ENCODE results near the gene ARHGEF17. TPM values are rescaled to one million over a fixed set of nuclear protein-coding genes. Genes with fewer than 3 reads are reported as not detected.
A peak's percentile ranks its signal among the peaks of the same experiment; 100 is the strongest.

ARHGEF17 gene
- total and polyA plus RNA-seq, 2 of the 13 experiments (the other 11 are each of a cell fraction or from before 2014, with no cell fraction given): 10.7 to 28.8 TPM

- TF ChIP-seq YY1 (IDR thresholded peaks at IDR 0.05; ENCODE audit: insufficient read depth, insufficient replicate concordance, low read depth, low read length): no peak
- TF ChIP-seq HES4 (CRISPR knock-in tag; IDR thresholded peaks at IDR 0.05; ENCODE audit: borderline replicate concordance): 0 out of 2 replicates have a peak, but pooled peaks have one; percentile 36
- no peak for TF ChIP-seq DNMT3B (CRISPR knock-in tag; conservative IDR thresholded peaks at IDR 0.05)
- TF ChIP-seq ZNF350 (CRISPR knock-in tag; IDR thresholded peaks at IDR 0.05; ENCODE audit: borderline replicate concordance, low read depth): peak; percentile 68; the same call in 1 of the 2 replicates
- TF ChIP-seq, protein P1, sequence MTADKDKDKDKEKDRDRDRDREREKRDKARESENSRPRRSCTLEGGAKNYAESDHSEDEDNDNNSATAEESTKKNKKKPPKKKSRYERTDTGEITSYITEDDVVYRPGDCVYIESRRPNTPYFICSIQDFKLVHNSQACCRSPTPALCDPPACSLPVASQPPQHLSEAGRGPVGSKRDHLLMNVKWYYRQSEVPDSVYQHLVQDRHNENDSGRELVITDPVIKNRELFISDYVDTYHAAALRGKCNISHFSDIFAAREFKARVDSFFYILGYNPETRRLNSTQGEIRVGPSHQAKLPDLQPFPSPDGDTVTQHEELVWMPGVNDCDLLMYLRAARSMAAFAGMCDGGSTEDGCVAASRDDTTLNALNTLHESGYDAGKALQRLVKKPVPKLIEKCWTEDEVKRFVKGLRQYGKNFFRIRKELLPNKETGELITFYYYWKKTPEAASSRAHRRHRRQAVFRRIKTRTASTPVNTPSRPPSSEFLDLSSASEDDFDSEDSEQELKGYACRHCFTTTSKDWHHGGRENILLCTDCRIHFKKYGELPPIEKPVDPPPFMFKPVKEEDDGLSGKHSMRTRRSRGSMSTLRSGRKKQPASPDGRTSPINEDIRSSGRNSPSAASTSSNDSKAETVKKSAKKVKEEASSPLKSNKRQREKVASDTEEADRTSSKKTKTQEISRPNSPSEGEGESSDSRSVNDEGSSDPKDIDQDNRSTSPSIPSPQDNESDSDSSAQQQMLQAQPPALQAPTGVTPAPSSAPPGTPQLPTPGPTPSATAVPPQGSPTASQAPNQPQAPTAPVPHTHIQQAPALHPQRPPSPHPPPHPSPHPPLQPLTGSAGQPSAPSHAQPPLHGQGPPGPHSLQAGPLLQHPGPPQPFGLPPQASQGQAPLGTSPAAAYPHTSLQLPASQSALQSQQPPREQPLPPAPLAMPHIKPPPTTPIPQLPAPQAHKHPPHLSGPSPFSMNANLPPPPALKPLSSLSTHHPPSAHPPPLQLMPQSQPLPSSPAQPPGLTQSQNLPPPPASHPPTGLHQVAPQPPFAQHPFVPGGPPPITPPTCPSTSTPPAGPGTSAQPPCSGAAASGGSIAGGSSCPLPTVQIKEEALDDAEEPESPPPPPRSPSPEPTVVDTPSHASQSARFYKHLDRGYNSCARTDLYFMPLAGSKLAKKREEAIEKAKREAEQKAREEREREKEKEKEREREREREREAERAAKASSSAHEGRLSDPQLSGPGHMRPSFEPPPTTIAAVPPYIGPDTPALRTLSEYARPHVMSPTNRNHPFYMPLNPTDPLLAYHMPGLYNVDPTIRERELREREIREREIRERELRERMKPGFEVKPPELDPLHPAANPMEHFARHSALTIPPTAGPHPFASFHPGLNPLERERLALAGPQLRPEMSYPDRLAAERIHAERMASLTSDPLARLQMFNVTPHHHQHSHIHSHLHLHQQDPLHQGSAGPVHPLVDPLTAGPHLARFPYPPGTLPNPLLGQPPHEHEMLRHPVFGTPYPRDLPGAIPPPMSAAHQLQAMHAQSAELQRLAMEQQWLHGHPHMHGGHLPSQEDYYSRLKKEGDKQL (CRISPR knock-in tag; IDR thresholded peaks at IDR 0.05; ENCODE audit: low read depth): no peak
- no peak for TF ChIP-seq ZNF543 (CRISPR knock-in tag; IDR thresholded peaks at IDR 0.05)
- TF ChIP-seq ZNF414 (CRISPR knock-in tag; IDR thresholded peaks at IDR 0.05): no peak
- no peak for TF ChIP-seq THYN1 (CRISPR knock-in tag; IDR thresholded peaks at IDR 0.05; ENCODE audit: borderline replicate concordance, low read depth)
- TF ChIP-seq, protein P2, sequence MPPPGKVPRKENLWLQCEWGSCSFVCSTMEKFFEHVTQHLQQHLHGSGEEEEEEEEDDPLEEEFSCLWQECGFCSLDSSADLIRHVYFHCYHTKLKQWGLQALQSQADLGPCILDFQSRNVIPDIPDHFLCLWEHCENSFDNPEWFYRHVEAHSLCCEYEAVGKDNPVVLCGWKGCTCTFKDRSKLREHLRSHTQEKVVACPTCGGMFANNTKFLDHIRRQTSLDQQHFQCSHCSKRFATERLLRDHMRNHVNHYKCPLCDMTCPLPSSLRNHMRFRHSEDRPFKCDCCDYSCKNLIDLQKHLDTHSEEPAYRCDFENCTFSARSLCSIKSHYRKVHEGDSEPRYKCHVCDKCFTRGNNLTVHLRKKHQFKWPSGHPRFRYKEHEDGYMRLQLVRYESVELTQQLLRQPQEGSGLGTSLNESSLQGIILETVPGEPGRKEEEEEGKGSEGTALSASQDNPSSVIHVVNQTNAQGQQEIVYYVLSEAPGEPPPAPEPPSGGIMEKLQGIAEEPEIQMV (CRISPR knock-in tag; IDR thresholded peaks at IDR 0.05; ENCODE audit: low read depth): no peak
- TF ChIP-seq ZNF17 (CRISPR knock-in tag; IDR thresholded peaks at IDR 0.05): no peak
- peak; percentile 98 for TF ChIP-seq CTCF (CRISPR knock-in tag; IDR thresholded peaks at IDR 0.05)
- TF ChIP-seq, protein P3, sequence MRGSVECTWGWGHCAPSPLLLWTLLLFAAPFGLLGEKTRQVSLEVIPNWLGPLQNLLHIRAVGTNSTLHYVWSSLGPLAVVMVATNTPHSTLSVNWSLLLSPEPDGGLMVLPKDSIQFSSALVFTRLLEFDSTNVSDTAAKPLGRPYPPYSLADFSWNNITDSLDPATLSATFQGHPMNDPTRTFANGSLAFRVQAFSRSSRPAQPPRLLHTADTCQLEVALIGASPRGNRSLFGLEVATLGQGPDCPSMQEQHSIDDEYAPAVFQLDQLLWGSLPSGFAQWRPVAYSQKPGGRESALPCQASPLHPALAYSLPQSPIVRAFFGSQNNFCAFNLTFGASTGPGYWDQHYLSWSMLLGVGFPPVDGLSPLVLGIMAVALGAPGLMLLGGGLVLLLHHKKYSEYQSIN (CRISPR knock-in tag; IDR thresholded peaks at IDR 0.05; ENCODE audit: borderline replicate concordance): no peak
- TF ChIP-seq ZNF121 (CRISPR knock-in tag; IDR thresholded peaks at IDR 0.05): no peak
- TF ChIP-seq ZNF232 (CRISPR knock-in tag; IDR thresholded peaks at IDR 0.05; ENCODE audit: borderline replicate concordance): 0 out of 2 replicates have a peak, but pooled peaks have one; percentile 24
- TF ChIP-seq ZNF589 (CRISPR knock-in tag; conservative IDR thresholded peaks at IDR 0.05): no peak
- TF ChIP-seq NPAS2 (CRISPR knock-in tag; IDR thresholded peaks at IDR 0.05; ENCODE audit: borderline replicate concordance): no peak
- peak; percentile 72; the same call in 1 of the 2 replicates for TF ChIP-seq YEATS4 (CRISPR knock-in tag; IDR thresholded peaks at IDR 0.05; ENCODE audit: borderline replicate concordance)
Measured at GRCh38 chr11:73288873-73289707, 19.0 kb upstream of the ARHGEF17 start (continued).

Measured in HepG2 (cell line).